Panc1 (cell line): ENCODE data around the gene CACNG6.

Experiments used
- SIN3A ChIP-seq: IDR thresholded peaks from 2 replicates; pipeline ENCODE4 v1.6.1; 2012; ENCODE audit warnings: low read depth, mild to moderate bottlenecking, low read length, moderate library complexity, borderline replicate concordance; ENCODE audit not compliant: insufficient read depth
- TF ChIP-seq, protein P1 (sequence below): fragments of 450-650 bp; IDR thresholded peaks from 2 replicates; pipeline ENCODE4 v1.5.1; 2017; ENCODE audit warnings: mild to moderate bottlenecking
- TF ChIP-seq, protein P2 (sequence below), 2 experiments: IDR thresholded peaks; 2 replicates each; pipeline ENCODE4 v1.6.1; 2011 to 2012; ENCODE audit warnings: low read depth in 2 of 2, control low read depth in 1 of 2, low read length in 1 of 2, mild to moderate bottlenecking in 1 of 2, moderate library complexity in 1 of 2; ENCODE audit not compliant: insufficient read depth in 1 of 2

DNA sequence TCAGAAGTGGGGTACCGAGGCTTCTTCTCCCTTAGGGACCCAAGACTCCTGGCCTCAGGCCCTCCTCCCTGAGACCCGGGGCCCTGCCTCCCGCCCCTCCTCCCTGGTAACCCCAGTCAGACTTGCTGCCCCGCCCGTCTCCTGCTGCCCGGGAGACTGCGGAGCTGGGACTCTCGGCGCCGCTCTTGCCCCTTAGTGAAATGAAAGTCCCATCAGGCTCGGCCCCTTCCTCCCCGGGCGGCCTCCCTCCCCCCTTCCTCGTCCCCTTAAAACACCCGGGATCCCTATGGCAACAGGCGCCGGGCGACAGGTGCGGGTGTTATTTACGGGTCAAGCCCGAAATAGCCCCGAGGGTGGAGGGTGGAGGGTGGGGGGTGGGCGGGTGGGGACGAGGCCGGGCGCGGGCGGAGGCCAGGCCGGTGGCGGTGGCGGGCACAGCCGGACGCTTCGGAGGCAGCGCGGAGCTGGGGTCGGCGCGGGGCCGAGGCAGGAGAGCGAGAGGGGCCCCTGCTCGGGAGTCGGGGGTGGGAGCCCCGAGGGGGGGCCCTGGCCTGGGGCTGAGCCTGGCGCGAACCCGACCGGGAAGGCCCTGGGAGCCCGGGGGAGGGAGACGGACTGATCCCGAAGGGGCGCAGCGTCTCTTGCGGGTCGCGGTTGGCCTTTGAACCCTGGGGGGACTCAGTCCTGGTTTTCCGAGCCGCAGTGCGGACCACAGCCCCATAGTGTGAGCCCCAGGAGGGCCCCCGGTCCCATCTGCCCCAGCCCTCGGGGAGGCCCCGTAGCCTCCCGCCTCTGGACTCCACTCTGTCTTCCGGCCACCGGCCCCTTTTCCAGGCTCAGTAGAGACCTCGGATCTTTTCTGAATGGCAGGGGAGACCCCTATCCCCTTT is at the start of gene CACNG6:
- no peak for TF ChIP-seq SIN3A
- TF ChIP-seq, protein P1, sequence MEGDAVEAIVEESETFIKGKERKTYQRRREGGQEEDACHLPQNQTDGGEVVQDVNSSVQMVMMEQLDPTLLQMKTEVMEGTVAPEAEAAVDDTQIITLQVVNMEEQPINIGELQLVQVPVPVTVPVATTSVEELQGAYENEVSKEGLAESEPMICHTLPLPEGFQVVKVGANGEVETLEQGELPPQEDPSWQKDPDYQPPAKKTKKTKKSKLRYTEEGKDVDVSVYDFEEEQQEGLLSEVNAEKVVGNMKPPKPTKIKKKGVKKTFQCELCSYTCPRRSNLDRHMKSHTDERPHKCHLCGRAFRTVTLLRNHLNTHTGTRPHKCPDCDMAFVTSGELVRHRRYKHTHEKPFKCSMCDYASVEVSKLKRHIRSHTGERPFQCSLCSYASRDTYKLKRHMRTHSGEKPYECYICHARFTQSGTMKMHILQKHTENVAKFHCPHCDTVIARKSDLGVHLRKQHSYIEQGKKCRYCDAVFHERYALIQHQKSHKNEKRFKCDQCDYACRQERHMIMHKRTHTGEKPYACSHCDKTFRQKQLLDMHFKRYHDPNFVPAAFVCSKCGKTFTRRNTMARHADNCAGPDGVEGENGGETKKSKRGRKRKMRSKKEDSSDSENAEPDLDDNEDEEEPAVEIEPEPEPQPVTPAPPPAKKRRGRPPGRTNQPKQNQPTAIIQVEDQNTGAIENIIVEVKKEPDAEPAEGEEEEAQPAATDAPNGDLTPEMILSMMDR = no peak
- TF ChIP-seq, protein P2, sequence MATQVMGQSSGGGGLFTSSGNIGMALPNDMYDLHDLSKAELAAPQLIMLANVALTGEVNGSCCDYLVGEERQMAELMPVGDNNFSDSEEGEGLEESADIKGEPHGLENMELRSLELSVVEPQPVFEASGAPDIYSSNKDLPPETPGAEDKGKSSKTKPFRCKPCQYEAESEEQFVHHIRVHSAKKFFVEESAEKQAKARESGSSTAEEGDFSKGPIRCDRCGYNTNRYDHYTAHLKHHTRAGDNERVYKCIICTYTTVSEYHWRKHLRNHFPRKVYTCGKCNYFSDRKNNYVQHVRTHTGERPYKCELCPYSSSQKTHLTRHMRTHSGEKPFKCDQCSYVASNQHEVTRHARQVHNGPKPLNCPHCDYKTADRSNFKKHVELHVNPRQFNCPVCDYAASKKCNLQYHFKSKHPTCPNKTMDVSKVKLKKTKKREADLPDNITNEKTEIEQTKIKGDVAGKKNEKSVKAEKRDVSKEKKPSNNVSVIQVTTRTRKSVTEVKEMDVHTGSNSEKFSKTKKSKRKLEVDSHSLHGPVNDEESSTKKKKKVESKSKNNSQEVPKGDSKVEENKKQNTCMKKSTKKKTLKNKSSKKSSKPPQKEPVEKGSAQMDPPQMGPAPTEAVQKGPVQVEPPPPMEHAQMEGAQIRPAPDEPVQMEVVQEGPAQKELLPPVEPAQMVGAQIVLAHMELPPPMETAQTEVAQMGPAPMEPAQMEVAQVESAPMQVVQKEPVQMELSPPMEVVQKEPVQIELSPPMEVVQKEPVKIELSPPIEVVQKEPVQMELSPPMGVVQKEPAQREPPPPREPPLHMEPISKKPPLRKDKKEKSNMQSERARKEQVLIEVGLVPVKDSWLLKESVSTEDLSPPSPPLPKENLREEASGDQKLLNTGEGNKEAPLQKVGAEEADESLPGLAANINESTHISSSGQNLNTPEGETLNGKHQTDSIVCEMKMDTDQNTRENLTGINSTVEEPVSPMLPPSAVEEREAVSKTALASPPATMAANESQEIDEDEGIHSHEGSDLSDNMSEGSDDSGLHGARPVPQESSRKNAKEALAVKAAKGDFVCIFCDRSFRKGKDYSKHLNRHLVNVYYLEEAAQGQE (IDR thresholded peaks at IDR 0.05; ENCODE audit: insufficient read depth in 1 of 2, low read depth in 2 of 2, low read length in 1 of 2) = no peak
